ENCODE data around the gene MAGIX.
A peak's percentile ranks its signal among the peaks of the same experiment; 100 is the strongest.

The MAGIX gene

GRCh38 chrX:49179358-49179757 lies 16.8 kb downstream of the MAGIX start:
- no peak for TF ChIP-seq USF1 (IDR thresholded peaks at IDR 0.05)
- no peak for TF ChIP-seq FOXM1 (IDR thresholded peaks at IDR 0.05; ENCODE audit: borderline replicate concordance, low read depth)
- TF ChIP-seq EP300 (IDR thresholded peaks at IDR 0.05; ENCODE audit: borderline replicate concordance): no peak
- TF ChIP-seq CREB1 (IDR thresholded peaks at IDR 0.05; ENCODE audit: low read depth): no peak
- no peak for TF ChIP-seq MAX (IDR thresholded peaks at IDR 0.05)
- TF ChIP-seq TEAD4 (IDR thresholded peaks at IDR 0.05): no peak
- no peak for TF ChIP-seq NFIC (IDR thresholded peaks at IDR 0.05)
- TF ChIP-seq ZBTB7A (IDR thresholded peaks at IDR 0.05; ENCODE audit: low read depth): no peak
- no peak for TF ChIP-seq YY1 (IDR thresholded peaks at IDR 0.05; ENCODE audit: low read depth)
- TF ChIP-seq TAF1 (IDR thresholded peaks at IDR 0.05; ENCODE audit: low read depth): no peak
- TF ChIP-seq EGR1 (IDR thresholded peaks at IDR 0.05): no peak
- no peak for TF ChIP-seq REST (IDR thresholded peaks at IDR 0.05; ENCODE audit: low read depth)
- TF ChIP-seq CEBPB (IDR thresholded peaks at IDR 0.05): no peak
- no peak for TF ChIP-seq TCF12 (IDR thresholded peaks at IDR 0.05; ENCODE audit: low read depth)

GRCh38 chrX:49183701-49184281 lies 21.2 kb downstream of the MAGIX start:
- TF ChIP-seq CREB1 (IDR thresholded peaks at IDR 0.05; ENCODE audit: low read depth): no peak

GRCh38 chrX:49184294-49185281 lies 22.0 kb downstream of the MAGIX start:
- no peak for TF ChIP-seq EP300 (IDR thresholded peaks at IDR 0.05; ENCODE audit: borderline replicate concordance)
- no peak for TF ChIP-seq CEBPB (IDR thresholded peaks at IDR 0.05)
- TF ChIP-seq REST (IDR thresholded peaks at IDR 0.05; ENCODE audit: low read depth): no peak
- no peak for TF ChIP-seq TCF12 (IDR thresholded peaks at IDR 0.05; ENCODE audit: low read depth)
- no peak for TF ChIP-seq USF1 (IDR thresholded peaks at IDR 0.05)
- no peak for TF ChIP-seq EGR1 (IDR thresholded peaks at IDR 0.05)
- TF ChIP-seq YY1 (IDR thresholded peaks at IDR 0.05; ENCODE audit: low read depth): no peak
- TF ChIP-seq NFIC (IDR thresholded peaks at IDR 0.05): no peak
- no peak for TF ChIP-seq RAD21 (IDR thresholded peaks at IDR 0.05; ENCODE audit: low read depth)
- TF ChIP-seq TEAD4 (IDR thresholded peaks at IDR 0.05): no peak
- TF ChIP-seq FOXM1 (IDR thresholded peaks at IDR 0.05; ENCODE audit: borderline replicate concordance, low read depth): no peak
- TF ChIP-seq CREB1 (IDR thresholded peaks at IDR 0.05; ENCODE audit: low read depth): no peak
- TF ChIP-seq TAF1 (IDR thresholded peaks at IDR 0.05; ENCODE audit: low read depth): no peak
- TF ChIP-seq MAX (IDR thresholded peaks at IDR 0.05): no peak
- TF ChIP-seq ZBTB7A (IDR thresholded peaks at IDR 0.05; ENCODE audit: low read depth): no peak

GRCh38 chrX:49186125-49187027 lies 23.8 kb downstream of the MAGIX start, which contains the start of gene PRICKLE3:
PRICKLE3 (minus strand) TSS chrX:49186373; CDS start chrX:49186297, 76 bp downstream.
- peak; percentile 40; the same call in 1 of the 2 replicates for TF ChIP-seq TAF1 (IDR thresholded peaks at IDR 0.05; ENCODE audit: low read depth)
- TF ChIP-seq MAX (IDR thresholded peaks at IDR 0.05): peak; percentile 64
- peak; percentile 8; the same call in 1 of the 2 replicates for TF ChIP-seq RAD21 (IDR thresholded peaks at IDR 0.05; ENCODE audit: low read depth)
- 0 out of 2 replicates have a peak, but pooled peaks have one; percentile 37 for TF ChIP-seq YY1 (IDR thresholded peaks at IDR 0.05; ENCODE audit: low read depth)
- TF ChIP-seq EGR1 (IDR thresholded peaks at IDR 0.05): 0 out of 2 replicates have a peak, but pooled peaks have one; percentile 40
- peak; percentile 73 for TF ChIP-seq ZBTB7A (IDR thresholded peaks at IDR 0.05; ENCODE audit: low read depth)
- no peak for TF ChIP-seq TEAD4 (IDR thresholded peaks at IDR 0.05)
- TF ChIP-seq NFIC (IDR thresholded peaks at IDR 0.05): no peak
- peak; percentile 67 for TF ChIP-seq USF1 (IDR thresholded peaks at IDR 0.05)

All from Ishikawa (cell line).